GM23338 (cell line): Measurements from ENCODE around the gene RBMY1B. TPM values are rescaled to one million over a fixed set of nuclear protein-coding genes. Genes with fewer than 3 reads are reported as not detected.
A peak's percentile ranks its signal among the peaks of the same experiment; 100 is the strongest.
"Not testable (repeated sequence)": the region's sequence is repeated elsewhere in the genome, so short reads cannot be mapped to it uniquely, and the experiment has no call there.

Experiments
- ATAC-seq: fragments of 200-7000 bp; cut with Tn5 transposase; 3 replicates; pipeline ENCODE4 v1.9.1; 2020
- DNase-seq: peaks from one replicate; pipeline ENCODE4 v3.0.0-alpha.2; 2015; ENCODE audit warnings: low spot score
- H2AFZ ChIP-seq: fragments of 200-600 bp; sonication (generic); 2 replicates; pipeline ENCODE4 v1.8.0; 2016; ENCODE audit warnings: antibody characterized with exemption, mild to moderate bottlenecking, moderate library complexity
- H3F3A ChIP-seq: fragments of 200-600 bp; sonication (generic); replicated peaks from 2 replicates; pipeline ENCODE4 v1.8.0; 2017; ENCODE audit warnings: antibody characterized with exemption, mixed run types, low read depth
- H3K27ac ChIP-seq: fragments of 200-600 bp; sonication (generic); 2 replicates; pipeline ENCODE4 v1.6.1; 2016; ENCODE audit warnings: low read depth
- H3K27me3 ChIP-seq: fragments of 200-600 bp; sonication (generic); 2 replicates; pipeline ENCODE4 v1.8.0; 2016; ENCODE audit warnings: mild to moderate bottlenecking, mixed run types, moderate library complexity; ENCODE audit not compliant: insufficient read depth
- H3K36me3 ChIP-seq: fragments of 200-600 bp; sonication (generic); 2 replicates; pipeline ENCODE4 v1.8.0; 2016; ENCODE audit warnings: mild to moderate bottlenecking; ENCODE audit not compliant: insufficient read depth
- H3K4me1 ChIP-seq: fragments of 200-600 bp; sonication (generic); 2 replicates; pipeline ENCODE4 v1.8.0; 2016; ENCODE audit warnings: mild to moderate bottlenecking, moderate library complexity; ENCODE audit not compliant: insufficient read depth
- H3K4me2 ChIP-seq: fragments of 200-600 bp; sonication (generic); 2 replicates; pipeline ENCODE4 v1.7.1; 2017; ENCODE audit warnings: mixed run types
- H3K4me3 ChIP-seq: fragments of 200-600 bp; sonication (generic); 2 replicates; pipeline ENCODE4 v1.6.1; 2016; ENCODE audit warnings: mixed run types
- H3K79me2 ChIP-seq: fragments of 200-600 bp; sonication (generic); replicated peaks from 2 replicates; pipeline ENCODE4 v1.8.0; 2017; ENCODE audit warnings: mild to moderate bottlenecking; ENCODE audit not compliant: insufficient read depth
- H3K9me2 ChIP-seq: fragments of 200-600 bp; sonication (generic); 2 replicates; pipeline ENCODE4 v1.8.0; 2017; ENCODE audit not compliant: insufficient read depth
- H4K20me1 ChIP-seq: fragments of 200-600 bp; sonication (generic); replicated peaks from 2 replicates; pipeline ENCODE4 v1.8.0; 2017; ENCODE audit warnings: mild to moderate bottlenecking; ENCODE audit not compliant: insufficient read depth
- H3K27ac Mint-ChIP-seq: 2 replicates; pipeline ENCODE4 v1.8.0; 2020; ENCODE audit warnings: inconsistent platforms, mild to moderate bottlenecking, moderate library complexity, mixed read lengths
- H3K27me3 Mint-ChIP-seq: 3 replicates; pipeline ENCODE4 v1.8.0; 2022; ENCODE audit warnings: low read depth, mild to moderate bottlenecking, moderate library complexity, mixed read lengths, inconsistent platforms; ENCODE audit not compliant: insufficient read depth, poor library complexity
- H3K36me3 Mint-ChIP-seq: 3 replicates; pipeline ENCODE4 v1.8.0; 2021; ENCODE audit warnings: low read depth, mild to moderate bottlenecking, inconsistent platforms, moderate library complexity, mixed read lengths
- H3K4me1 Mint-ChIP-seq: 3 replicates; pipeline ENCODE4 v1.8.0; 2020; ENCODE audit warnings: mild to moderate bottlenecking, inconsistent platforms, mixed read lengths
- H3K4me3 Mint-ChIP-seq: 3 replicates; pipeline ENCODE4 v1.8.0; 2021; ENCODE audit warnings: moderate library complexity, mild to moderate bottlenecking, inconsistent platforms, mixed read lengths
- H3K9me3 Mint-ChIP-seq: 3 replicates; pipeline ENCODE4 v1.8.0; 2020; ENCODE audit warnings: moderate library complexity, mild to moderate bottlenecking, inconsistent platforms, mixed read lengths
- ETS1 ChIP-seq: IDR thresholded peaks from 2 replicates; pipeline ENCODE4 v1.6.1; 2016; ENCODE audit warnings: antibody characterized with exemption
- EZH2 ChIP-seq: fragments of 200-600 bp; sonication (generic); IDR thresholded peaks from one replicate; pipeline ENCODE4 v1.8.0; 2017; ENCODE audit warnings: antibody characterized with exemption, mild to moderate bottlenecking, low read depth; ENCODE audit not compliant: unreplicated experiment
- EZH2phosphoT487 ChIP-seq: fragments of 200-600 bp; sonication (generic); IDR thresholded peaks from one replicate; pipeline ENCODE4 v1.8.1; 2018; ENCODE audit warnings: antibody characterized with exemption; ENCODE audit not compliant: unreplicated experiment
- ZNF462 ChIP-seq: fragments of 250-450 bp; sonication (Bioruptor Pico); IDR thresholded peaks from 2 replicates; pipeline ENCODE4 v1.5.0; 2020; ENCODE audit warnings: mild to moderate bottlenecking, moderate library complexity
- long read RNA-seq: library from polyadenylated mRNA; unstranded; transcript quantifications from one replicate; pipeline ENCODE4 v2.0.0, GENCODE V29; 2020; ENCODE audit not compliant: unreplicated experiment
- polyA plus RNA-seq: library from polyadenylated mRNA; unstranded; fragments of >200 nt; fragmentation: Nextera tagmentation; extraction: Ambion mirVana; gene quantifications from 2 replicates; pipeline ENCODE4 v1.2.1, GENCODE V29; 2016
- total RNA-seq: library from RNA; depleted of rRNA; stranded (reverse); fragments of >200 nt; shearing (Covaris generic); gene quantifications from 2 replicates; pipeline ENCODE4 v1.2.3, GENCODE V29; 2014; rRNA removed

RBMY1B gene
- not detected in 2 replicates for total RNA-seq
- not detected in 2 replicates for polyA plus RNA-seq
- long read RNA-seq, result 0 reads

GRCh38 chrY:21511038-21511437 is at the start of gene RBMY1B:
TSS of gene RBMY1B (plus strand) at chrY:21511338. CDS start at chrY:21513351, 2,013 bp downstream.
- not testable (repeated sequence) for H3K4me3 Mint-ChIP-seq, H3K9me2 ChIP-seq, H3K9me3 Mint-ChIP-seq, H3K36me3 ChIP-seq, H3K27ac ChIP-seq, H3K4me1 ChIP-seq, ATAC-seq, H3K4me2 ChIP-seq, DNase-seq, H3K27me3 Mint-ChIP-seq, H3K27me3 ChIP-seq, H3F3A ChIP-seq, H3K79me2 ChIP-seq, H3K27ac Mint-ChIP-seq, H4K20me1 ChIP-seq, H2AFZ ChIP-seq, H3K36me3 Mint-ChIP-seq, H3K4me1 Mint-ChIP-seq, H3K4me3 ChIP-seq

- not testable (repeated sequence) for H3K79me2 ChIP-seq, H3K27ac Mint-ChIP-seq, H2AFZ ChIP-seq, H3K36me3 Mint-ChIP-seq, H3K27me3 Mint-ChIP-seq, H3F3A ChIP-seq, H3K4me3 ChIP-seq, H3K4me1 Mint-ChIP-seq, H3K4me3 Mint-ChIP-seq, ATAC-seq, H3K27ac ChIP-seq, H3K27me3 ChIP-seq, H3K36me3 ChIP-seq, H3K4me2 ChIP-seq, H3K9me2 ChIP-seq, H3K4me1 ChIP-seq, H4K20me1 ChIP-seq, DNase-seq
- H3K9me3 Mint-ChIP-seq, result peaks cover 72% of the 10 kb centered on the region
These were observed 48.2 kb upstream of the RBMY1B start for GRCh38 chrY:21462915-21463314.

GRCh38 chrY:21482967-21483366 is 28.2 kb upstream of the RBMY1B start:
- no peak for ATAC-seq
- Histone ChIP-seq H3K27me3 (no peaks in the 10 kb centered on the region), H3F3A (no peaks in the 10 kb centered on the region), H4K20me1 (no peaks in the 10 kb centered on the region), H3K4me3 (no peak overlapping the region), H3K9me2 (no peaks in the 10 kb centered on the region), H3K27ac (no peak overlapping the region), H3K4me2 (no peak overlapping the region), H3K36me3 (no peaks in the 10 kb centered on the region), H3K79me2 (no peaks in the 10 kb centered on the region), H3K4me1 (no peaks in the 10 kb centered on the region), H2AFZ (no peak overlapping the region)
- Mint-ChIP-seq H3K9me3 (peaks cover 54% of the 10 kb centered on the region), H3K27me3 (no peaks in the 10 kb centered on the region), H3K4me3 (no peak overlapping the region), H3K27ac (no peak overlapping the region), H3K4me1 (no peaks in the 10 kb centered on the region), H3K36me3 (no peaks in the 10 kb centered on the region; the same call in 2 of the 3 replicates)
- DNase-seq, result peak; percentile 1
- TF ChIP-seq EZH2, result no peak
- no peak for TF ChIP-seq ZNF462 (CRISPR knock-in tag)
- no peak for TF ChIP-seq ETS1
- TF ChIP-seq EZH2phosphoT487, result no peak

- H3K27me3 ChIP-seq, H3K4me2 ChIP-seq, ATAC-seq, H3F3A ChIP-seq, H3K79me2 ChIP-seq, H3K36me3 ChIP-seq, H3K36me3 Mint-ChIP-seq, H3K4me3 ChIP-seq, H3K4me1 Mint-ChIP-seq, H3K27me3 Mint-ChIP-seq, H3K4me1 ChIP-seq, H3K9me3 Mint-ChIP-seq, DNase-seq, H3K27ac Mint-ChIP-seq, H2AFZ ChIP-seq, H3K4me3 Mint-ChIP-seq, H3K27ac ChIP-seq, H3K9me2 ChIP-seq, H4K20me1 ChIP-seq: not testable (repeated sequence)
These were observed 23.4 kb downstream of the RBMY1B start, which contains the start of gene RBMY1A1 for GRCh38 chrY:21534579-21534978. TSS of gene RBMY1A1 (plus strand) at chrY:21534879. CDS start at chrY:21536892, 2,013 bp downstream.
